ENCODE measurements around the gene TRIM54. TPM values are rescaled to one million over a fixed set of nuclear protein-coding genes. Genes with fewer than 3 reads are reported as not detected.

TRIM54 gene
- total and polyA plus RNA-seq, 4 donors = 0.03 TPM; not detected in 3

GRCh38 chr2:27305516-27305915, 23.3 kb downstream of the TRIM54 start:
- no peak overlapping the region for H3K4me3 ChIP-seq (ENCODE audit: low read depth in 1 of 3, low read length in 3 of 3)
- peaks cover 0 to 5% (median 1%) of the 10 kb centered on the region in 4 donors for H3K27me3 ChIP-seq (ENCODE audit: control insufficient read depth in 4 of 4, insufficient read depth in 4 of 4, low read length in 3 of 4)
- H3K4me1 ChIP-seq (ENCODE audit: control insufficient read depth in 4 of 4, insufficient read depth in 4 of 4, low read length in 3 of 4) = peaks cover 3 to 30% (median 11%) of the 10 kb centered on the region in 4 donors
- TF ChIP-seq REST (IDR thresholded peaks at IDR 0.05) = no peak
- no peak for TF ChIP-seq SP1 (IDR thresholded peaks at IDR 0.05)
- TF ChIP-seq EGR1 (IDR thresholded peaks at IDR 0.05; ENCODE audit: low read depth in 2 of 2) = no peak
- no peak for TF ChIP-seq TAF1 (conservative IDR thresholded peaks at IDR 0.05)
- TF ChIP-seq NR2F2 (IDR thresholded peaks at IDR 0.05) = no peak
- TF ChIP-seq MAX (IDR thresholded peaks at IDR 0.05) = no peak
- no peak for TF ChIP-seq ATF3 (IDR thresholded peaks at IDR 0.05)
- WGBS = 95% methylated on average over 16 of the region's 16 CpGs
- no peak overlapping the region for H3K9ac ChIP-seq (ENCODE audit: low read depth in 1 of 2, low read length in 2 of 2)
- H3K27ac ChIP-seq (ENCODE audit: low read depth in 1 of 2, low read length in 2 of 2) = no peak overlapping the region
- peaks cover 0 to 4% (median 0%) of the 10 kb centered on the region in 4 donors for H3K36me3 ChIP-seq (ENCODE audit: control insufficient read depth in 4 of 4, insufficient read depth in 3 of 4, low read depth in 1 of 4, low read length in 3 of 4)
- H3K9me3 ChIP-seq (ENCODE audit: control insufficient read depth in 4 of 4, low read length in 3 of 4) = no peaks in the 10 kb centered on the region
- DNase-seq (ENCODE audit: low spot score) = no peak

- DNase-seq (ENCODE audit: low spot score) = no peak
- Histone ChIP-seq H3K27me3 (ENCODE audit: control insufficient read depth in 4 of 4, insufficient read depth in 4 of 4, low read length in 3 of 4) (peaks cover 0 to 5% (median 1%) of the 10 kb centered on the region in 4 donors), H3K9me3 (ENCODE audit: control insufficient read depth in 4 of 4, low read length in 3 of 4) (no peaks in the 10 kb centered on the region), H3K27ac (ENCODE audit: low read depth in 1 of 2, low read length in 2 of 2) (no peak overlapping the region), H3K4me1 (ENCODE audit: control insufficient read depth in 4 of 4, insufficient read depth in 4 of 4, low read length in 3 of 4) (peaks cover 3 to 30% (median 11%) of the 10 kb centered on the region in 4 donors), H3K9ac (ENCODE audit: low read depth in 1 of 2, low read length in 2 of 2) (no peak overlapping the region), H3K36me3 (ENCODE audit: control insufficient read depth in 4 of 4, insufficient read depth in 3 of 4, low read depth in 1 of 4, low read length in 3 of 4) (peaks cover 0 to 5% (median 0%) of the 10 kb centered on the region in 4 donors), H3K4me3 (ENCODE audit: low read depth in 1 of 3, low read length in 3 of 3) (no peak overlapping the region)
- TF ChIP-seq REST (IDR thresholded peaks at IDR 0.05) (no peak), FOXA1 (IDR thresholded peaks at IDR 0.05) (no peak), CTCF (IDR thresholded peaks at IDR 0.05; ENCODE audit: low read depth, low read length, missing input control) (no peak), ATF3 (IDR thresholded peaks at IDR 0.05) (no peak), HNF4G (IDR thresholded peaks at IDR 0.05) (no peak), RXRA (IDR thresholded peaks at IDR 0.05) (no peak), MAX (IDR thresholded peaks at IDR 0.05) (no peak), NR2F2 (IDR thresholded peaks at IDR 0.05) (no peak), SP1 (IDR thresholded peaks at IDR 0.05) (no peak), YY1 (IDR thresholded peaks at IDR 0.05) (no peak), TAF1 (conservative IDR thresholded peaks at IDR 0.05) (no peak), ZBTB33 (IDR thresholded peaks at IDR 0.05) (no peak), JUND (IDR thresholded peaks at IDR 0.05) (no peak), GABPA (IDR thresholded peaks at IDR 0.05 in 1 of 2, conservative IDR thresholded peaks at IDR 0.05 in 1 of 2) (no peak), EGR1 (IDR thresholded peaks at IDR 0.05; ENCODE audit: low read depth in 2 of 2) (no peak), RAD21 (IDR thresholded peaks at IDR 0.05) (no peak), FOXA2 (IDR thresholded peaks at IDR 0.05) (no peak), HNF4A (conservative IDR thresholded peaks at IDR 0.05) (no peak)
- WGBS = 34% methylated on average over 26 of the region's 26 CpGs
Measured at GRCh38 chr2:27306136-27306535, 23.9 kb downstream of the TRIM54 start.
